ENCODE results near the gene AOC3. TPM values are rescaled to one million over a fixed set of nuclear protein-coding genes. Genes with fewer than 3 reads are reported as not detected.
"Not testable (repeated sequence)": the region's sequence is repeated elsewhere in the genome, so short reads cannot be mapped to it uniquely, and the experiment has no call there.

AOC3 gene
- polyA plus RNA-seq, 5 donors: 116 to 203 (median 162) TPM

- no peak for DNase-seq
Observed at GRCh38 chr17:42866216-42866615, 15.2 kb downstream of the AOC3 start.

GRCh38 chr17:42866631-42867575 is 15.9 kb downstream of the AOC3 start:
- no peak for DNase-seq

GRCh38 chr17:42867694-42868261 is 16.8 kb downstream of the AOC3 start:
- DNase-seq: not testable (repeated sequence)

GRCh38 chr17:42868338-42868737 is 17.3 kb downstream of the AOC3 start:
- no peak for DNase-seq

GRCh38 chr17:42871647-42872046 is 20.6 kb downstream of the AOC3 start:
- DNase-seq: no peak

- DNase-seq: no peak
Observed at GRCh38 chr17:42872251-42872965, 21.4 kb downstream of the AOC3 start.

GRCh38 chr17:42873315-42873714 is 22.3 kb downstream of the AOC3 start:
- no peak for DNase-seq

- peak; percentile 75 to 79 for DNase-seq
Observed at GRCh38 chr17:42873932-42874695, 23.1 kb downstream of the AOC3 start.

GRCh38 chr17:42877037-42877436 is 26.0 kb downstream of the AOC3 start:
- no peak for DNase-seq

GRCh38 chr17:42878123-42878880 is 27.3 kb downstream of the AOC3 start:
- no peak for DNase-seq

GRCh38 chr17:42878924-42879595 is 28.1 kb downstream of the AOC3 start:
- no peak for DNase-seq

- no peak for DNase-seq
Observed at GRCh38 chr17:42879596-42879985, 28.6 kb downstream of the AOC3 start.

GRCh38 chr17:42880776-42881310 is 29.8 kb downstream of the AOC3 start:
- DNase-seq: no peak

- DNase-seq: not testable (repeated sequence)
Observed at GRCh38 chr17:42881706-42882105, 30.7 kb downstream of the AOC3 start.

GRCh38 chr17:42882166-42882565 is 31.2 kb downstream of the AOC3 start:
- DNase-seq: no peak

GRCh38 chr17:42883802-42884558 is 33.0 kb downstream of the AOC3 start:
- no peak for DNase-seq

- not testable (repeated sequence) for DNase-seq
Observed at GRCh38 chr17:42885806-42886205, 34.8 kb downstream of the AOC3 start.

- DNase-seq: no peak
Observed at GRCh38 chr17:42886283-42887176, 35.5 kb downstream of the AOC3 start.
